Spinal cord (tissue), 10 donors: Measurements from ENCODE around the gene ACOT7. TPM values are rescaled to one million over a fixed set of nuclear protein-coding genes. Genes with fewer than 3 reads are reported as not detected.
"Not testable (repeated sequence)": the region's sequence is repeated elsewhere in the genome, so short reads cannot be mapped to it uniquely, and the experiment has no call there.

ENCODE experiments used
- DNase-seq, 6 donors: peaks; one replicate each; pipeline versions ENCODE4 v3.0.0 to v3.0.0-alpha.2; 2013 to 2015; ENCODE audit warnings: low spot score in 6 of 6, low read depth in 4 of 6
- H3K27ac ChIP-seq: one replicate; pipeline ENCODE4 v1.5.1; 2013; ENCODE audit warnings: low read depth, low read length, control low read depth
- H3K27me3 ChIP-seq: one replicate; pipeline ENCODE4 v1.6.1; 2013; ENCODE audit warnings: low read length; ENCODE audit not compliant: control insufficient read depth, insufficient read depth
- H3K36me3 ChIP-seq: one replicate; pipeline ENCODE4 v1.6.1; 2013; ENCODE audit warnings: low read length; ENCODE audit not compliant: control insufficient read depth, insufficient read depth
- H3K4me1 ChIP-seq: one replicate; pipeline ENCODE4 v1.6.1; 2013; ENCODE audit warnings: low read length; ENCODE audit not compliant: control insufficient read depth, insufficient read depth
- H3K4me3 ChIP-seq: one replicate; pipeline ENCODE4 v1.5.1; 2013; ENCODE audit warnings: low read depth, low read length, control low read depth
- H3K9me3 ChIP-seq: one replicate; pipeline ENCODE4 v1.6.1; 2013; ENCODE audit warnings: low read length; ENCODE audit not compliant: control insufficient read depth, insufficient read depth
- WGBS: methylation state at CpG from one replicate; pipeline ENCODE4 v1.1.5; 2013; ENCODE audit warnings: missing lambda C conversion rate; ENCODE audit not compliant: insufficient coverage; 5-methylcytosine and 5-hydroxymethylcytosine counted together
- long read RNA-seq, 4 donors: transcript quantifications; one replicate each; lab custom pipeline, GENCODE V29; 2026
- polyA plus RNA-seq, 2 donors: library from polyadenylated mRNA; unstranded; fragments of 120-200 nt; gene quantifications; one replicate each; pipeline ENCODE4 v1.2.1, GENCODE V29; 2013; ENCODE audit not compliant: insufficient read length in 2 of 2
- total RNA-seq, 2 donors: library from RNA; depleted of rRNA in 1 of 2; stranded (reverse); fragments of 120-200 nt in 1 of 2; fragments of >200 nt in 1 of 2; gene quantifications; one replicate each; pipeline versions ENCODE4 v1.2.3 to v1.2.4, GENCODE V29; 2013 to 2014
- donor health status: healthy.

Gene ACOT7, protein sequence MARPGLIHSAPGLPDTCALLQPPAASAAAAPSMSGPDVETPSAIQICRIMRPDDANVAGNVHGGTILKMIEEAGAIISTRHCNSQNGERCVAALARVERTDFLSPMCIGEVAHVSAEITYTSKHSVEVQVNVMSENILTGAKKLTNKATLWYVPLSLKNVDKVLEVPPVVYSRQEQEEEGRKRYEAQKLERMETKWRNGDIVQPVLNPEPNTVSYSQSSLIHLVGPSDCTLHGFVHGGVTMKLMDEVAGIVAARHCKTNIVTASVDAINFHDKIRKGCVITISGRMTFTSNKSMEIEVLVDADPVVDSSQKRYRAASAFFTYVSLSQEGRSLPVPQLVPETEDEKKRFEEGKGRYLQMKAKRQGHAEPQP
- total RNA-seq (10 to 100 TPM; 31.8 to 60.2 TPM), polyA plus RNA-seq (100 to 1,000 TPM; 195 to 198 TPM)
- long read RNA-seq, donor 1, transcript ACOT7-210 (9 exons, 1,403 nt) = major isoform, 73 of 81 reads
- long read RNA-seq, donor 1, partial matches to known transcripts = 8 of 81 reads
- long read RNA-seq, donor 1, other reads (novel, unspliced or antisense) = 0 of 81 reads
- long read RNA-seq, donor 2, transcript ACOT7-210 (9 exons, 1,403 nt) = major isoform, 25 of 25 reads
- long read RNA-seq, donor 2, partial matches to known transcripts = 0 of 25 reads
- long read RNA-seq, donor 2, other reads (novel, unspliced or antisense) = 0 of 25 reads
- long read RNA-seq, donor 3, transcript ACOT7-210 (9 exons, 1,403 nt) = major isoform, 29 of 43 reads
- long read RNA-seq, donor 3, partial matches to known transcripts = 13 of 43 reads
- long read RNA-seq, donor 3, other reads (novel, unspliced or antisense) = 0 of 43 reads
- long read RNA-seq, donor 4, transcript ACOT7-210 (9 exons, 1,403 nt) = major isoform, 7 of 7 reads
- long read RNA-seq, donor 4, partial matches to known transcripts = 0 of 7 reads
- long read RNA-seq, donor 4, other reads (novel, unspliced or antisense) = 0 of 7 reads

DNA sequence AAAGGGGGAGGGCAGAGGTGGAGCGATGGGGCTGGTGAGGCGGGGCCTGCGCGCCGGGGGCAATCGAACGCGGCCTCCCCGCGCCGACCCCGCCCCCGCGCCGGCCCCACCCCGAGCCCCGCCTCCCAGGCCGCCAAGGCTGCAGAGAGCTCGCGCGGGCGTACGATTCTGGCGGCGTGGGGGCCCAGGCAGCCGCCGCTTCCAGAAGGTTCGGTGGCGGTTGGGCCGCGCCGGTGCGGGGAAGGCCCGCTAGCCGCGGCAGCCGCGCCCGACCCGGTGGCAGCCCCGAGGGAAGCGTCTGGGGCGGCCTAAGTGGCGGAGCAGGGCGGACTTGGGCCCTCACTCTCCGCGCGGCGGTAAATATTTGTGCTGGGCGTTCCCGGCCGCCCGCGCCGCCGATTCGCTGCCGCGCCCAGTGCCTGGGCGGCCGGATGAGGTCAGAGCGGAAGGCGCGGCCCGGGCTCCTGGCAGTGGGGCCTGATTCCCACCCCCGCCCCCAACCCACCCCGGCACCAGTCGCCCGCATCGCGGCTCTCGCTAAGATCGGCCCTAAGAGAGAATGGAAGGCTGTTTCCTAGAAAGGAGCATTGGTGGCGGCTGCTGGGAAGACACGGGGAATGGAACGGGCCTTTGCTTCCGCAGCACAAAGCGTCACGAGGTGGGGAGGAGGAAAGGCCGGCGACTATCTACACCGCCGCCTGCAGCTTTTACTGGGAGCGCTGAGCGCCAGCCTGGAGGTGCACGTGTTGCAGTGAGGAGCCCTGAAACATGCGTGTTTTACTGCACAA, at the start of gene ACOT7:
TSS of gene ACOT7 (minus strand) at position 368 of the 788 bp plus-strand sequence. CDS start 368 bp downstream, outside the sequence.
- H3K27ac ChIP-seq = peak within 1 kb of the TSS; percentile 93
- no peaks in the 10 kb centered on the region for H3K36me3 ChIP-seq
- under 1% methylated on average over 80 of the region's 87 CpGs for WGBS
- H3K27me3 ChIP-seq = peaks cover 3% of the 10 kb centered on the region
- H3K4me3 ChIP-seq = peak within 1 kb of the TSS; percentile 49
- H3K4me1 ChIP-seq = peaks cover 23% of the 10 kb centered on the region
- peak; percentile 70 to 97 (median 86) for DNase-seq
- no peaks in the 10 kb centered on the region for H3K9me3 ChIP-seq

DNA sequence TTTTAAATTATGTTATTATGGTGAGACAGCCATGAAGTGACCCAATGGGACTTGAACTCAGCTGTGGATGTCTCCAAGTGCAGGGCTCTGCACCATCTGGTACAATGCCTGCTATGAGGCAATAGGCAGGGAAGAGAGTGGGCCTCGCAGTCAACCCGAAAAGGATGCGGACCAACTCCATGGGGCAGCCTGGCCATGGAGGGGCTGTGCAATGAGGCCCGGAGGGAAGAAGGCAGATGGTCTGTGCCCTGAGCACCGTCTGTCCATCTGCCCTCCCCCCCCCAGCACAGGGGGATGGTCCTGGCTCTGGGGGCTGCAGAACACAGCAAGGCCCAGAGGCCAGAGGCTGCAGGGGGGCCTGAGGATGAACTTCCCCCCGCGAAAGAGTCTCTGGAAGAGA, 48.0 kb upstream of the ACOT7 start:
- Histone ChIP-seq H3K36me3 (no peaks in the 10 kb centered on the region), H3K9me3 (no peaks in the 10 kb centered on the region), H3K27ac (no peak overlapping the region), H3K4me3 (no peak overlapping the region), H3K27me3 (peaks cover 16% of the 10 kb centered on the region), H3K4me1 (peaks cover 23% of the 10 kb centered on the region)
- 77% methylated on average over 4 of the region's 7 CpGs for WGBS
- DNase-seq = no peak

DNA sequence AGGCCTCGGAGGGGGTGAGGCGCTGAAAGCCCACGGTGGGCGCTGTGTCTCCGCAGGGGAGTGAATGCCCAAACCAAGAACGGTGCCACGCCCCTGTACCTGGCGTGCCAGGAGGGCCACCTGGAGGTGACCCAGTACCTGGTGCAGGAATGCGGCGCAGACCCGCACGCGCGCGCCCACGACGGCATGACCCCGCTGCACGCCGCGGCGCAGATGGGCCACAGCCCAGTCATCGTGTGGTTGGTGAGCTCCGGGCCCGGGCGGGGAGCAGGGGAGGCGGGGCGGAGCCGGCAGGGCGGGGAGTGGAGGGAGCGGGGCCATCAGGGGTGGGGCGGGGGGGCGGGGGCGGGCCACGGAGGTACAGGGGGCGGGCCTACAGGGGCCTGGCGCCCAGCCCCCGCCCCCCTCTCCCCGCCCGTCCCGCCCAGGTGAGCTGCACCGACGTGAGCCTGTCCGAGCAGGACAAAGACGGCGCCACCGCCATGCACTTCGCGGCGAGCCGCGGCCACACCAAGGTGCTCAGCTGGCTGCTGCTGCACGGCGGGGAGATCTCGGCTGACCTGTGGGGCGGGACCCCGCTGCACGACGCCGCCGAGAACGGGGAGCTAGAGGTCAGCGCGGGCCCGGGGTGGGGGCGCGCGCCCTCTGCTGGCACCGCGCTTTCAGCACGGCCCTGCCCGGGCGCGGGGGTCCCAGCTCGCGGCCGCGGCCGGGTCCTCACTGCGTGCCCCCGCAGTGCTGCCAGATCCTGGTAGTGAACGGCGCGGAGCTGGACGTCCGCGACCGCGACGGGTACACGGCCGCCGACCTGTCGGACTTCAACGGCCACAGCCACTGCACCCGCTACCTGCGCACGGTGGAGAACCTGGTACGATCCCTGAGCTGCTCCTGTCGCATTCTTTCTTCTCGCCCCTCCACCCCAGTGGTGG, 46.9 kb upstream of the ACOT7 start:
- Histone ChIP-seq H3K9me3 (no peaks in the 10 kb centered on the region), H3K36me3 (no peaks in the 10 kb centered on the region), H3K4me3 (no peak overlapping the region), H3K27me3 (peaks cover 12% of the 10 kb centered on the region), H3K4me1 (peaks cover 28% of the 10 kb centered on the region), H3K27ac (no peak overlapping the region)
- WGBS = 11% methylated on average over 79 of the region's 101 CpGs
- DNase-seq = no peak

DNA sequence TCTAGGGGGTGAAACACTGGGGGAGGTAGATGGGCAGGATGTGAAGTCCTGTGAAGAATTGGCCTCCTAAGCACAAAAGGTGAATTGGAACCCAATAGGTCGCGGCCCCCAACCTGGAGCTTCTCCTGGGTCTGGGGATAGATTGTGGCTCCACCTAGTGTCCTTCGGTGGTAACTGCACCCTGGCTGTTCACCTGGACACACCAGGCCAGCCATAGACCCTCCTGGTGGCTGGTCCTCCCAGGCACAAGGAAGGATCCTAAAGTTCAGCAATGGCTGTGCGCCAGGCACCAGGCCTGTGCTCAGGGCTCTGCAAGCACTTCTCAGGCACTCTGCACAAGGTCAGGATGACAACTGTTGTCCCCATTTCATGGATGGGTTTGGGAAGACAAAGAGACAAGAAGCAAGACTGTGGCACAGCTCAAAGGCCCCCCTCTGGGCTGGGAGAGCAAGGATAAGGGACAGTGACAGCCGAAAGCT, 44.5 kb upstream of the ACOT7 start:
- Histone ChIP-seq H3K4me1 (peaks cover 41% of the 10 kb centered on the region), H3K4me3 (no peak overlapping the region), H3K9me3 (no peaks in the 10 kb centered on the region), H3K27me3 (peaks cover 12% of the 10 kb centered on the region), H3K36me3 (no peaks in the 10 kb centered on the region), H3K27ac (no peak overlapping the region)
- 10% methylated on average over 5 of the region's 5 CpGs for WGBS
- DNase-seq = peak in 3 of 6 donors; percentile 49 to 89 (median 72)

DNA sequence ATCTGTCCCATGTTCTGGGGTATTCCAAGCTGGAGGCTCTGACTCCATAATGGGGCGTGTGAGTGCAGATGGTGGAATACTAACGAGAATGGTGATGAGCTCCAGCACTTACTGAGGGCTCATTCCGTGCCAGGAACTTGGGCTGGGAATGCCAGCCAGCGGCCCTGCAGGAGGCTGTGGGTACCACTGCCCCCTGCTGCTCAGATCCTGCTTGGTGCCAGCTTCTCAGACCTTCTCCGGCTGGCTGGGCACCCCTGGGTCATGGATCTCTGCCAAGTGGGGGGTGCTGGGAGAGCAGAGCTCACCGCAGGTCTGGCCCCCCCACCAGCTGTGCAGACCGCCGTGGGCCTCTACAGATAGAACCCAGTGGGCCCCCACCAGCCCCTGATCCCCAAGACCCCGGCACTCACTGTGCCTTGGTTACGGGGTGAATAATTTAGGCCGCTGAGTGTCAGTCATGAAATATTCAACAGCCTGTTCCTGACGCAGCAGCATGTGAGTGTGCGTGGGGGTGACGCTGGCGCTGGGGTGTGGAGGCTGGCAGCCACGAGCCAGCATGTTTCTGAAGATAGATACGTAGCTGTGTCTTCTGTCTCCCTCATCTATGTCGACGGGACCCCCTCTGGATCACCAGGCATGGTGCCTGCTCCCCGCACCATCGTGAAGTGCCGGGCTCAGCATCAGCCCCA, 43.6 kb upstream of the ACOT7 start:
- peaks cover 41% of the 10 kb centered on the region for H3K4me1 ChIP-seq
- H3K9me3 ChIP-seq, H3K4me3 ChIP-seq, H3K36me3 ChIP-seq: not testable (repeated sequence)
- peaks cover 12% of the 10 kb centered on the region for H3K27me3 ChIP-seq
- WGBS = 34% methylated on average over 22 of the region's 22 CpGs
- DNase-seq = peak in 3 of 6 donors; percentile 57 to 94 (median 92)
- H3K27ac ChIP-seq = peak overlapping the region; percentile 40

DNA sequence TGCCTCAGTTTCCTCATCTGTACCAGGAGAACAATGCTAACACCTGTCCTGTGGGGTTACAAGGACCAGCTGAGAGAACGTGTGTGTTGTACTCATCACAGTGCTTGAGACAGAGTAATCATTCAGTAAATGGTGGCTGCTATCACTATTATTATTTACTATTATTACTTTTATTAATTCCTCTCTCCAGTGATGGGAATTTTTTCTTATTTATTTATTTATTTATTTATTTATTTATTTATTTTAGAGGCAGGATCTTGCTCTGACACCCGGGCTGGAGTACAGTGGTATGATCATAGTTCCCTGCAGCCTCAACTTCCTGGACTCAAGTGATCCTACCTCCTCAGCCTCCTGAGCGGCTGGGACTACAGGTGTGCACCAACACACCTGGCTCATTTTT, 42.7 kb upstream of the ACOT7 start:
- not testable (repeated sequence) for H3K9me3 ChIP-seq, H3K27ac ChIP-seq, H3K36me3 ChIP-seq, H3K4me3 ChIP-seq, H3K27me3 ChIP-seq, DNase-seq
- WGBS = no CpG with 5 or more reads among the region's 3 CpGs
- H3K4me1 ChIP-seq = peaks cover 41% of the 10 kb centered on the region

DNA sequence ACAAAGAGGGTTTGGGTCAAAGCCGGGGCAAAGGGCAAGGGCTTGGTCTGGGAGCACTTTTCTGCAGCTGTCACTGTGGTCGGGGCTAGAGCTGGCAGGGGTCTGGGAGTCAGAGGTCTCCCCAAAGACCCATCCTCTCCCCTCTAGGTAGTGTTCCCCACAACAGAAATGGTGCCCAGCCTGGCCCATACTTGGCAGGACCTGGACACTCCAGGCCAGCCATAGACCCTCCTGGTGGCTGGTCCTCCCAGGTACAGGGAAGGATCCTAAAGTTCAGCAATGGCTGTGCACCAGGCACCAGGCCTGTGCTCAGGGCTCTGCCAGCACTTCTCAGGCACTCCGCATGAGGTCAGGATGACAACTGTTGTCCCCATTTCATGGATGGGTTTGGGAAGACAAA, 42.0 kb upstream of the ACOT7 start:
- 55% methylated on average over 2 of the region's 3 CpGs for WGBS
- no peak overlapping the region for H3K27ac ChIP-seq
- DNase-seq = no peak
- peaks cover 45% of the 10 kb centered on the region for H3K4me1 ChIP-seq
- no peaks in the 10 kb centered on the region for H3K9me3 ChIP-seq
- H3K4me3 ChIP-seq = no peak overlapping the region
- no peaks in the 10 kb centered on the region for H3K36me3 ChIP-seq
- H3K27me3 ChIP-seq = peaks cover 4% of the 10 kb centered on the region

DNA sequence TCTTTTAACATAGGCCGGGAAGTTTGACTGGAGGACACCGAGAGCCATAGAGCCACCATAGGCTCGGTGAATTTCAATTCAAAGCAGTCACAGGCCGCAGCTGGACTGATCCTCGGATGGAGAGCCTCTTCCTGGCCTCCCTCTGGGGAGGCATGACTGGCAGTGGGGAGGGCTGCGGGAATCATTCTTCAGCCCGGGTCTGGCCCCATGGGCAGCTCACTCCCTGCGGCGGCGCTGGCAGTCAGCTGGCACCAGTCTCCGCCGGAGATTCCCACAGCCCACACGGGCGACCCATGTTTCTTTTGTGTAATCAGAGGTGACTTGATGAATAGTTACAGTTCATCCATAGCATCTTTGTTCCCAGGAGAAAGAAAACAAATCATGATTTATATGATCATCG, 41.6 kb upstream of the ACOT7 start:
- peak in 2 of 6 donors; percentile 28 to 56 for DNase-seq
- H3K4me1 ChIP-seq = peaks cover 48% of the 10 kb centered on the region
- H3K27ac ChIP-seq = no peak overlapping the region
- no peaks in the 10 kb centered on the region for H3K9me3 ChIP-seq
- peaks cover 4% of the 10 kb centered on the region for H3K27me3 ChIP-seq
- H3K36me3 ChIP-seq = no peaks in the 10 kb centered on the region
- WGBS = 39% methylated on average over 5 of the region's 15 CpGs
- H3K4me3 ChIP-seq = no peak overlapping the region
